ENCODE results near the gene SMC1B. TPM values are rescaled to one million over a fixed set of nuclear protein-coding genes. Genes with fewer than 3 reads are reported as not detected.

SMC1B gene
- total RNA-seq, 1 donor from 2014 or later: not detected

DNA sequence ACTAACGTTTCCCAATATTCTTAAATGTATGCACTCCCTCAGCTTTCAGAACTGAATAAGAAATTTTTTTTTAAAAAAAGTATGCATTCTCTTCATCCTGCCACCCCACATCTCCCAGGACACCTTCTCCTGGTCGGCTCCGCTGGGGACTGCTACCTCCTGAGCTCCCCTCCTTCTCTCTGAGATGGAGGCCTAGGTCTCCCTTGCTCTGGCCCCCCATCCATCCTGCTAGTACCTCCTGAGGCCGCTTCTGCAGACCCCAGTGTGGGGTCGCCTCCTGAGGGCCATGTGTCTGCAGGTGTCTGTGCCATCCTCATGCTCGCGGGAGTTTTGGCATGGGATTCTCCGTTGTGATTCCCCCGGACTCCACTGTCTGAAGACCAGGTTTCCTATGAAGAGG is 75.9 kb downstream of the SMC1B start:
- Mint-ChIP-seq H3K27me3 (ENCODE audit: low read depth) (no peaks in the 10 kb centered on the region), H3K36me3 (peaks cover 37% of the 10 kb centered on the region), H3K9me3 (no peaks in the 10 kb centered on the region), H3K4me1 (no peaks in the 10 kb centered on the region), H3K4me3 (no peak overlapping the region), H3K27ac (no peak overlapping the region)
- TF ChIP-seq CTCF (IDR thresholded peaks at IDR 0.05; ENCODE audit: unreplicated experiment): no peak
- no peak for DNase-seq (ENCODE audit: low spot score in 2 of 2, unreplicated experiment in 2 of 2)

GRCh38 chr22:45336971-45337431 is 76.4 kb downstream of the SMC1B start:
- Mint-ChIP-seq H3K27ac (no peak overlapping the region), H3K4me1 (no peaks in the 10 kb centered on the region), H3K4me3 (no peak overlapping the region), H3K27me3 (ENCODE audit: low read depth) (no peaks in the 10 kb centered on the region), H3K36me3 (peaks cover 37% of the 10 kb centered on the region), H3K9me3 (no peaks in the 10 kb centered on the region)
- DNase-seq (ENCODE audit: low spot score in 2 of 2, unreplicated experiment in 2 of 2): no peak
- no peak for TF ChIP-seq CTCF (IDR thresholded peaks at IDR 0.05; ENCODE audit: unreplicated experiment)

GRCh38 chr22:45335854-45336522 is 77.4 kb downstream of the SMC1B start:
- Mint-ChIP-seq H3K4me1 (no peaks in the 10 kb centered on the region), H3K27me3 (ENCODE audit: low read depth) (no peaks in the 10 kb centered on the region), H3K36me3 (peaks cover 33% of the 10 kb centered on the region), H3K9me3 (no peaks in the 10 kb centered on the region), H3K4me3 (no peak overlapping the region), H3K27ac (no peak overlapping the region)
- DNase-seq (ENCODE audit: low spot score in 2 of 2, unreplicated experiment in 2 of 2): no peak
- TF ChIP-seq CTCF (IDR thresholded peaks at IDR 0.05; ENCODE audit: unreplicated experiment): no peak

GRCh38 chr22:45335021-45335818 is 78.2 kb downstream of the SMC1B start:
- no peak for DNase-seq (ENCODE audit: low spot score in 2 of 2, unreplicated experiment in 2 of 2)
- TF ChIP-seq CTCF (IDR thresholded peaks at IDR 0.05; ENCODE audit: unreplicated experiment): no peak
- Mint-ChIP-seq H3K27ac (no peak overlapping the region), H3K36me3 (peaks cover 29% of the 10 kb centered on the region), H3K4me3 (no peak overlapping the region), H3K9me3 (no peaks in the 10 kb centered on the region), H3K27me3 (ENCODE audit: low read depth) (no peaks in the 10 kb centered on the region), H3K4me1 (no peaks in the 10 kb centered on the region)

- TF ChIP-seq CTCF (IDR thresholded peaks at IDR 0.05; ENCODE audit: unreplicated experiment): no peak
- Mint-ChIP-seq H3K36me3 (peaks cover 25% of the 10 kb centered on the region), H3K27ac (no peak overlapping the region), H3K9me3 (no peaks in the 10 kb centered on the region), H3K4me3 (no peak overlapping the region), H3K4me1 (no peaks in the 10 kb centered on the region), H3K27me3 (ENCODE audit: low read depth) (no peaks in the 10 kb centered on the region)
- no peak for DNase-seq (ENCODE audit: low spot score in 2 of 2, unreplicated experiment in 2 of 2)
Observed at GRCh38 chr22:45334528-45334927, 78.9 kb downstream of the SMC1B start.

All from mesothelial cell of epicardium (in vitro differentiated cells).